Uterus (tissue), 4 donors: Measurements from ENCODE around the gene NIN. TPM values are rescaled to one million over a fixed set of nuclear protein-coding genes. Genes with fewer than 3 reads are reported as not detected.

Experiments used
- DNase-seq, 2 donors: peaks; one replicate each; pipeline ENCODE4 v3.0.0-alpha.2; 2019 to 2020
- H3K27ac ChIP-seq, 2 donors: fragments of 200-600 bp; sonication (generic); 1 replicate in 1 of 2; 2 replicates in 1 of 2; pipeline ENCODE4 v1.5.1; 2016 to 2018
- H3K27me3 ChIP-seq, 2 donors: fragments of 200-600 bp; sonication (generic); one replicate each; pipeline ENCODE4 v1.5.1; 2018 to 2019; ENCODE audit warnings: control low read depth in 1 of 2
- H3K36me3 ChIP-seq, 2 donors: fragments of 200-600 bp; sonication (generic); one replicate each; pipeline ENCODE4 v1.5.1; 2019; ENCODE audit warnings: control low read depth in 1 of 2
- H3K4me1 ChIP-seq, 2 donors: fragments of 200-600 bp; sonication (generic); one replicate each; pipeline ENCODE4 v1.5.1; 2018 to 2019; ENCODE audit warnings: control low read depth in 1 of 2
- H3K4me3 ChIP-seq, 2 donors: fragments of 200-600 bp; sonication (generic); 1 replicate in 1 of 2; 2 replicates in 1 of 2; pipeline ENCODE4 v1.5.1; 2018 to 2019; ENCODE audit warnings: mild to moderate bottlenecking in 1 of 2
- H3K9me3 ChIP-seq, 2 donors: fragments of 200-600 bp; sonication (generic); one replicate each; pipeline ENCODE4 v1.5.1; 2019; ENCODE audit warnings: control low read depth in 1 of 2
- CTCF ChIP-seq, 4 experiments: fragments of 200-600 bp in 2 of 4; fragments of 450-650 bp in 2 of 4; sonication (generic) in 2 of 4; IDR thresholded peaks; one replicate each; pipeline ENCODE4 v1.5.1; 2016 to 2019; ENCODE audit warnings: antibody characterized with exemption in 4 of 4, mild to moderate bottlenecking in 2 of 4, moderate library complexity in 1 of 4
- POLR2A ChIP-seq, 2 donors: fragments of 450-650 bp; IDR thresholded peaks; one replicate each; pipeline ENCODE4 v1.6.1; 2016; ENCODE audit warnings: antibody characterized with exemption in 2 of 2, mild to moderate bottlenecking in 1 of 2, moderate library complexity in 1 of 2
- intact Hi-C: fragments of 100-400 bp; cut with DNase I; formaldehyde crosslinking; loops from one replicate; pipeline ENCODE4 v1.15.1; 2023; ENCODE audit warnings: low total_unique reads
- total RNA-seq, 4 donors: library from RNA; depleted of rRNA in 3 of 4; stranded (reverse); fragments of >200 nt in 3 of 4; gene quantifications; one replicate each; pipeline versions ENCODE4 v1.1.0 to v1.2.4, GENCODE V29; 2014 to 2023
- donor health status: DM: yes; HTN: yes; CAD: no.

Gene NIN
- total RNA-seq, 4 donors from 2014 or later: 8.8 to 45.6 (median 34.2) TPM

GRCh38 chr14:50837850-50838470, 7.0 kb upstream of the NIN start:
- DNase-seq: no peak
- H3K9me3 ChIP-seq: no peaks in the 10 kb centered on the region

GRCh38 chr14:50837271-50837670, 6.3 kb upstream of the NIN start:
- TF ChIP-seq CTCF (IDR thresholded peaks at IDR 0.05) (no peak), POLR2A (IDR thresholded peaks at IDR 0.05) (no peak)
- intact Hi-C loops: no loop called here

More at GRCh38 chr14:50837850-50838470, 7.0 kb upstream of the NIN start:
- Histone ChIP-seq H3K27ac (no peak overlapping the region), H3K36me3 (no peaks in the 10 kb centered on the region), H3K27me3 (no peaks in the 10 kb centered on the region), H3K4me1 (no peaks in the 10 kb centered on the region), H3K4me3 (no peak overlapping the region)
- TF ChIP-seq CTCF (IDR thresholded peaks at IDR 0.05): no peak
- intact Hi-C loops: no loop called here

GRCh38 chr14:50836515-50836914, 5.6 kb upstream of the NIN start:
- DNase-seq: no peak
- H3K27ac ChIP-seq: no peak overlapping the region
- TF ChIP-seq POLR2A (IDR thresholded peaks at IDR 0.05) (no peak), CTCF (IDR thresholded peaks at IDR 0.05) (no peak)
- no peaks in the 10 kb centered on the region for H3K36me3 ChIP-seq
- no peaks in the 10 kb centered on the region for H3K9me3 ChIP-seq
- no peaks in the 10 kb centered on the region for H3K4me1 ChIP-seq
- no peak overlapping the region for H3K4me3 ChIP-seq
- no peaks in the 10 kb centered on the region for H3K27me3 ChIP-seq
- intact Hi-C loops: no loop called here

More at GRCh38 chr14:50837271-50837670, 6.3 kb upstream of the NIN start:
- Histone ChIP-seq H3K4me3 (no peak overlapping the region), H3K27me3 (no peaks in the 10 kb centered on the region), H3K36me3 (no peaks in the 10 kb centered on the region), H3K4me1 (no peaks in the 10 kb centered on the region), H3K27ac (no peak overlapping the region), H3K9me3 (no peaks in the 10 kb centered on the region)
- no peak for DNase-seq

- no peaks in the 10 kb centered on the region for H3K9me3 ChIP-seq
- no peaks in the 10 kb centered on the region for H3K27me3 ChIP-seq
- H3K4me1 ChIP-seq: no peaks in the 10 kb centered on the region
- no peak overlapping the region for H3K27ac ChIP-seq
- H3K4me3 ChIP-seq: no peak overlapping the region
- TF ChIP-seq POLR2A (IDR thresholded peaks at IDR 0.05) (no peak), CTCF (IDR thresholded peaks at IDR 0.05) (no peak)
- no peak for DNase-seq
- intact Hi-C loops: no loop called here
- H3K36me3 ChIP-seq: no peaks in the 10 kb centered on the region
Observed at GRCh38 chr14:50835280-50835679, 4.3 kb upstream of the NIN start.

GRCh38 chr14:50834802-50835276, 3.9 kb upstream of the NIN start:
- no peak for DNase-seq
- TF ChIP-seq CTCF (IDR thresholded peaks at IDR 0.05) (no peak), POLR2A (IDR thresholded peaks at IDR 0.05) (no peak)
- Histone ChIP-seq H3K27ac (no peak overlapping the region), H3K4me1 (no peaks in the 10 kb centered on the region), H3K9me3 (no peaks in the 10 kb centered on the region), H3K4me3 (no peak overlapping the region), H3K36me3 (no peaks in the 10 kb centered on the region), H3K27me3 (no peaks in the 10 kb centered on the region)
- intact Hi-C loops: no loop called here
